ENCODE results near the gene XPR1. TPM values are rescaled to one million over a fixed set of nuclear protein-coding genes. Genes with fewer than 3 reads are reported as not detected.

XPR1 gene
- total RNA-seq, 2 donors from 2014 or later, result 39.3 to 50.9 TPM

GRCh38 chr1:180920702-180921101, 288.9 kb downstream of the XPR1 start:
- no peaks in the 10 kb centered on the region for H3K9me3 Mint-ChIP-seq
- TF ChIP-seq CTCF (conservative IDR thresholded peaks at IDR 0.05), result peak; percentile 79
- H3K27ac ChIP-seq (ENCODE audit: low read depth, low read length), result no peak overlapping the region
- H3K4me1 ChIP-seq (ENCODE audit: control insufficient read depth, insufficient read depth, low read length), result peaks cover 20% of the 10 kb centered on the region
- H3K9me3 ChIP-seq (ENCODE audit: control insufficient read depth, low read length), result no peaks in the 10 kb centered on the region
- no peak for DNase-seq
- H3K36me3 Mint-ChIP-seq (ENCODE audit: low read depth), result no peaks in the 10 kb centered on the region
- 91 to 93% methylated on average over 3 to 8 of the region's 8 CpGs for WGBS, 2 experiments (ENCODE audit: insufficient coverage in 1 of 2, insufficient read length in 1 of 2)
- H3K27ac Mint-ChIP-seq, result no peak overlapping the region
- H3K9ac ChIP-seq (ENCODE audit: extremely low read depth, low read length, poor library complexity, severe bottlenecking), result no peak overlapping the region
- H3K4me1 Mint-ChIP-seq, result peaks cover 41% of the 10 kb centered on the region
- no peaks in the 10 kb centered on the region for H3K27me3 ChIP-seq (ENCODE audit: control insufficient read depth, insufficient read depth, low read length, poor library complexity, severe bottlenecking)
- no peaks in the 10 kb centered on the region for H3K27me3 Mint-ChIP-seq (ENCODE audit: insufficient read depth)
- H3K4me3 ChIP-seq (ENCODE audit: low read length), result no peak overlapping the region
- H3K36me3 ChIP-seq (ENCODE audit: control insufficient read depth, insufficient read depth, low read length), result no peaks in the 10 kb centered on the region
- no peak overlapping the region for H3K4me3 Mint-ChIP-seq

- no peaks in the 10 kb centered on the region for H3K27me3 ChIP-seq (ENCODE audit: control insufficient read depth, insufficient read depth, low read length, poor library complexity, severe bottlenecking)
- no peak overlapping the region for H3K4me3 Mint-ChIP-seq
- WGBS, 2 experiments (ENCODE audit: insufficient coverage in 1 of 2, insufficient read length in 1 of 2), result 96% methylated on average over 6 of the region's 6 CpGs; no CpG with 5 or more reads in 1 of the 2 experiments
- no peaks in the 10 kb centered on the region for H3K27me3 Mint-ChIP-seq (ENCODE audit: insufficient read depth)
- TF ChIP-seq CTCF (conservative IDR thresholded peaks at IDR 0.05), result no peak
- DNase-seq, result no peak
- no peak overlapping the region for H3K9ac ChIP-seq (ENCODE audit: extremely low read depth, low read length, poor library complexity, severe bottlenecking)
- H3K27ac ChIP-seq (ENCODE audit: low read depth, low read length), result no peak overlapping the region
- H3K27ac Mint-ChIP-seq, result no peak overlapping the region
- H3K4me1 Mint-ChIP-seq, result peaks cover 48% of the 10 kb centered on the region
- H3K9me3 ChIP-seq (ENCODE audit: control insufficient read depth, low read length), result no peaks in the 10 kb centered on the region
- H3K4me1 ChIP-seq (ENCODE audit: control insufficient read depth, insufficient read depth, low read length), result peaks cover 27% of the 10 kb centered on the region
- no peak overlapping the region for H3K4me3 ChIP-seq (ENCODE audit: low read length)
- no peaks in the 10 kb centered on the region for H3K36me3 ChIP-seq (ENCODE audit: control insufficient read depth, insufficient read depth, low read length)
- H3K36me3 Mint-ChIP-seq (ENCODE audit: low read depth), result no peaks in the 10 kb centered on the region
- H3K9me3 Mint-ChIP-seq, result no peaks in the 10 kb centered on the region
These were observed 289.6 kb downstream of the XPR1 start for GRCh38 chr1:180921386-180921785.

GRCh38 chr1:180921891-180922630, 290.2 kb downstream of the XPR1 start:
- H3K27me3 Mint-ChIP-seq (ENCODE audit: insufficient read depth), result no peaks in the 10 kb centered on the region
- Histone ChIP-seq H3K27me3 (ENCODE audit: control insufficient read depth, insufficient read depth, low read length, poor library complexity, severe bottlenecking) (no peaks in the 10 kb centered on the region), H3K9ac (ENCODE audit: extremely low read depth, low read length, poor library complexity, severe bottlenecking) (peak overlapping the region; percentile 2), H3K4me1 (ENCODE audit: control insufficient read depth, insufficient read depth, low read length) (peaks cover 31% of the 10 kb centered on the region), H3K4me3 (ENCODE audit: low read length) (no peak overlapping the region), H3K36me3 (ENCODE audit: control insufficient read depth, insufficient read depth, low read length) (no peaks in the 10 kb centered on the region), H3K27ac (ENCODE audit: low read depth, low read length) (no peak overlapping the region), H3K9me3 (ENCODE audit: control insufficient read depth, low read length) (no peaks in the 10 kb centered on the region)
- H3K4me3 Mint-ChIP-seq, result no peak overlapping the region
- H3K9me3 Mint-ChIP-seq, result no peaks in the 10 kb centered on the region
- H3K4me1 Mint-ChIP-seq, result peaks cover 54% of the 10 kb centered on the region
- DNase-seq, result no peak
- 79 to 90% methylated on average over 15 to 21 of the region's 21 CpGs for WGBS, 2 experiments (ENCODE audit: insufficient coverage in 1 of 2, insufficient read length in 1 of 2)
- peak overlapping the region; percentile 98 for H3K27ac Mint-ChIP-seq
- no peaks in the 10 kb centered on the region for H3K36me3 Mint-ChIP-seq (ENCODE audit: low read depth)
- no peak for TF ChIP-seq CTCF (conservative IDR thresholded peaks at IDR 0.05)
